HG02852 (cell line): ENCODE measurements around the gene RYR1.
"Not testable (repeated sequence)": the region's sequence is repeated elsewhere in the genome, so short reads cannot be mapped to it uniquely, and the experiment has no call there.

Experiments used
- ATAC-seq: cut with Tn5 transposase; IDR thresholded peaks from one replicate; pipeline ENCODE4 v1.9.1; 2021; ENCODE audit warnings: mild to moderate bottlenecking, moderate library complexity; ENCODE audit not compliant: unreplicated experiment

Gene RYR1

GRCh38 chr19:38512277-38512676 is 78.8 kb downstream of the RYR1 start:
- ATAC-seq = no peak

DNA sequence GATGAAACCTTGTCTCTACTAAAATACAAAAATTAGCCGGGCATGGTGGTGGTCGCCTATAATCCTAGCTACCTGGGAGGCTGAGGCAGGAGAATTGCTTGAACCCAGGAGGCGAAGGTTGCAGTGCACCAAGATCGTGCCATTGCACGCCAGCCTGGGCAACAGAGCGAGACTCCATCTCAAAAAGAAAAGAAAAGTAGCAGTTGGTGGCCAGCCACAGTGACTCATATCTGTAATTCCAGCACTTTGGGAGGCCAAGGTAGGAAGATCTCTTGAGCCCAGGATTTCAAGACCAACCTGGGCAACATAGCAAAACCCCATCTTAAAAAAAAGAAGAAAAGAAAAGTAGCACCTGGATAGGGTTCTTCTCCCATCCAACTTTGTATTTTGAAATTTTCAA is 79.7 kb downstream of the RYR1 start:
- not testable (repeated sequence) for ATAC-seq

- ATAC-seq = no peak
These were observed 80.3 kb downstream of the RYR1 start for GRCh38 chr19:38513762-38514167.

DNA sequence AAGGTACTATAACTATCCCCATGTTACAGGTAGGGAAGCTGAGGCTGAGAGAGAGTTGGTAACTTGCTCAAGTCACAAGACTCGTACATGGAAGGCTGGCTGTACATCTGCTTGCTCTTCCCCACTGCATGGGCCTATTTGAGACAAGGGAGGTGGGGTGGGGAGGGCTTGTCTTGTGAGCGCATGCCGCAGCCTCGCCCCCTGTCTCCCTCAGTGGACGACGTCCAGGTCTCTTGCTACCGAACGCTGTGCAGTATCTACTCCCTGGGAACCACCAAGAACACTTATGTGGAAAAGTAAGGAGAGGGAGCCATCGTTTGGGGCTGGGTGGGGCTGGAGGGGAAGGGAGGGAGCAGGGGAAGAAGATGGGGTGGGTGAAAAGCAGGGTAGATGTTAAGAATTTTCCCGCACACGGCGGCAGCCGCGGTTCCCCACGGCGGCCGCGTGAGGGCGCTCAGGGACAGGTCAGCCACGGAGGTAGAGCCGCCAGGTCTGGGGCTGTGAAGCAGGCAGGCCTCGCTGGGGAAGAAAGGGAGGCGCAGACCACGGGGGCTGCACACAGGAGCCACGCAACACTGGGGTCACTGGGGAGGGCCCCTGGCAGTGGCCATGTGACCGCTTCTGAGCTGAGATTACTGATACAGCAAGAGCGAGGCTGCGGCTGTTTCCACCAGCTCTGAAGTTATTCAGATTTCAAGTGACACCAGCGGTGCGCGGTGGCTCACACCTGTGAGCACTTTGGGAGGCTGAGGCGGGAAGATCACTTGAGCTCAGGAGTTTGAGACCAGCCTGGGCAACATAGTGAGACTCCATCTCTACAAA is 81.5 kb downstream of the RYR1 start:
- ATAC-seq = no peak

GRCh38 chr19:38515896-38516295 is 82.4 kb downstream of the RYR1 start:
- no peak for ATAC-seq

- no peak for ATAC-seq
These were observed 83.3 kb downstream of the RYR1 start for GRCh38 chr19:38516802-38517201.

- ATAC-seq = no peak
These were observed 83.8 kb downstream of the RYR1 start for GRCh38 chr19:38517321-38517720.

DNA sequence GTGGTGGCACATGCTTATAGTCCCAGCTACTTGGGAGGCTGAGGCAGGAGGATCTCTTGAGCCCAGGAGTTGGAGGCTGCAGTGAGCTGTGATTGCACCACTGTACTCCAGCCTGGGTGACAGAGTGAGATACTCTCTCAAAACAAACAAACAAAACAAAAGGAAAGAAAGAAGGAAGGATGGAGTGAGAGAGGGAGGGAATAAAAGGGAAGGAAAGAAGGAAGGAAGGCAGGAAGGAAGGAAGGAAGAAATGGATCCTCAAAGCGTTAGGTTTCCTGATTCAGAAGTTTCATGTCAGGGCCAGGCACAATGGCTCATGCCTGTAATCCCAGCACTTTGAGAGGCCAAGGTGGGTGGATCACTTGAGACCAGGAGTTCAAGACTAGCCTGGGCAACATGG is 84.5 kb downstream of the RYR1 start:
- not testable (repeated sequence) for ATAC-seq

GRCh38 chr19:38519168-38519567 is 85.7 kb downstream of the RYR1 start:
- ATAC-seq = no peak

- no peak for ATAC-seq
These were observed 86.5 kb downstream of the RYR1 start for GRCh38 chr19:38519988-38520387.

DNA sequence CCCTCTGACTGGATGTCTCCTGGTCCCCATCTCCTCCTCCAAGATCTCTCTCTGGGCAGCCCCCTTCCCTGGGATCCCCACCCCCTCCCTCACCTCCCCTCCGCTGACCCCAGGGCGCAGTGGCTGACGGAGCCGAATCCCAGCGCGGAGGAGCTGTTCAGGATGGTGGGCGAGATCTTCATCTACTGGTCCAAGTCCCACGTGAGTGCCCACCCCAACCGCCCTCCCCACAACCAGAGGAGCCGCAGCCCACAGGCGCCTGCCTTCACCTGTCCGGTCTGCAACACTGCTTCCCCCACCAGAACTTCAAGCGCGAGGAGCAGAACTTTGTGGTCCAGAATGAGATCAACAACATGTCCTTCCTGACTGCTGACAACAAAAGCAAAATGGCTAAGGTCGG is 89.4 kb downstream of the RYR1 start:
- ATAC-seq = no peak

DNA sequence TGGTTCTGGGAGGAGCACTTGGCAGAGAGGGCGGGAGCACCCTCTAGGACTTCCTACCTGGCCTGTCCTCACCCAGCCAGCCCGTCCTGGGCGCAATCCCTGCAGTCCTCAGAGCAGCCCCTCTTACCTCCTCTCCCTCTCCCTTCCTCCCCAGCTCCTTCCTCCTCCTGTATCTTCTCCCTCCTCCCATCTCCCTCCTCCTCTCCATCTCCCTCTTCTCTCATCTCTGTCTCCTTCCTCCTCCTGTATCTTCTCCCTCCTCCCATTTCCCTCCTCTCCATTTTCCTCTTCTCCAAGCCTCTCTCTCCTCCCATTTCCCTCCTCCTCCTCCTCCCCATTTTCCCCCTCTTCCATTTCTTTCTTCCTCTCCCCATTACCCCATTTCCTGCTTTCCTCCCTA is 89.8 kb downstream of the RYR1 start:
- ATAC-seq = no peak

GRCh38 chr19:38524369-38524768 is 90.9 kb downstream of the RYR1 start:
- ATAC-seq = no peak

DNA sequence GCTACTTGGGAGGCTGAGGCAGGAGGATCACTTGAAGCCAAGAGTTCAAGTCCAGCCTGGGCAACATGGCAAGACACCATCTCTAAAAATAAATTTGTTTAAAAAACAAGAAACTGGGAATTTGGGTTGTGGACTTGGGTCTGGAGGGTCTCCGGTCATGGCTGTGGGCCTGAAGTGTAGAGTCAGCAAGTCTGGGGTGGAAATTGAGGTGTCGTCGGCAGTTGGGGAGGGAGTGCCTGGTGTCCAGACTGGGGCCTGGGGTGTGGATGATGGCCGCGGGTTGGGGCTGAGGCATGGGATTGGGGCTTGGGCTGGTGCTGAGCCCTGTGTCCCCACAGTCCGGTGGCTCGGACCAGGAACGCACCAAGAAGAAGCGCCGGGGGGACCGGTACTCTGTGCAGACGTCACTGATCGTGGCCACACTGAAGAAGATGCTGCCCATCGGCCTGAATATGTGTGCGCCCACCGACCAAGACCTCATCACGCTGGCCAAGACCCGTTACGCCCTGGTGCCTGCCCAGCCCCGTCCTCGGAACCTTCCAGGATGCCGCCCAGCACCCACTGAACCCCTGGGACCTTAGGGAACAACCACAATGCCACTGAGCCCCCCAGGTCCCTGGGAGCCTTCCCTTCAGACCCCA is 91.6 kb downstream of the RYR1 start:
- ATAC-seq = no peak

DNA sequence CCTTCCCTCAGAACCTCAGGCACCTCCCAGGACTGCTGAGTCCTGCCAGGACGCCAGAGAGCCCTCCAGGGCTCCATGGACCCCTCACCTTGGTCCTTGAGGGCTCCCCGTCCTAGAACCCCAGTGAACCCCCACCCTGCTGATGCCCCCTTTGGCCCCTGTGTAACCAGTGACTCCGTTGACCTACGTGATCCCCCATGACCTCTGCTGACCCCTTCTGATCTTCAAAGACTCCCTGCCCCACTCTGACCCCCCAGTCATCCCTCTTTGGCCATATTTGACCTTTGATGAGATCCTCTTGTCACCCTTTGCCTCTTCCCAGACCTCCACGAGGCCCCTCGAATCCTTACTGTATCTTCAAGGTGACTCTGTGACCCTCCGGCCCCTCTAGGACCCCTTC is 92.9 kb downstream of the RYR1 start:
- no peak for ATAC-seq

DNA sequence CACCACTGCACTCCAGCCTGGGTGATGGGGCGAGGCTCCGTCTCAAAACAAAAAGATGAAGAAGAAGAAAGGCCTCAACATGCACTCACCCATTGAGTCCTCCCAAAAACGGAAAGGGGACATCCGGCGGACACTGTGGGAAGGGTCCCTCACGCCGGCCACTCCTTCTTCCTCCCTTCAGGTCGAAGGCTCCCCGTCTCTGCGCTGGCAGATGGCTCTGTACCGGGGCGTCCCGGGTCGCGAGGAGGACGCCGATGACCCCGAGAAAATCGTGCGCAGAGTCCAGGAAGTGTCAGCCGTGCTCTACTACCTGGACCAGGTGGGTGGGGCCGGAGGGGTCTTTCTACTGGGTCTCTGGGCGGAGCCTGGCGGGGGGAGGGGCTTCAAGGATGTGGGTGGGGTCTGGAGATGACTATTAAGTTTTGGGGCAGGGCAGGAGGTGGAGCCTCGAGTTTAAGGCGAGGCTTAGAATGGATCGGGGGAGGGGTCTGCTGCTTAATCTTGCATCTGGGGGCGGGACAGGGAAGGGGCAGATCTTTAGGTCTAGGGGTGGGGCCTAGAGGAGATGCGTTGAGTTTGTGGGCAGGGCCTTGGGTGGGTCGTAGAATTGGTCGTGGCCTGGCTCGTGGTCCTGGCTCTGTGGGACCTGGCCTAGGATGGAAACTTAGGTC is 94.1 kb downstream of the RYR1 start:
- no peak for ATAC-seq

DNA sequence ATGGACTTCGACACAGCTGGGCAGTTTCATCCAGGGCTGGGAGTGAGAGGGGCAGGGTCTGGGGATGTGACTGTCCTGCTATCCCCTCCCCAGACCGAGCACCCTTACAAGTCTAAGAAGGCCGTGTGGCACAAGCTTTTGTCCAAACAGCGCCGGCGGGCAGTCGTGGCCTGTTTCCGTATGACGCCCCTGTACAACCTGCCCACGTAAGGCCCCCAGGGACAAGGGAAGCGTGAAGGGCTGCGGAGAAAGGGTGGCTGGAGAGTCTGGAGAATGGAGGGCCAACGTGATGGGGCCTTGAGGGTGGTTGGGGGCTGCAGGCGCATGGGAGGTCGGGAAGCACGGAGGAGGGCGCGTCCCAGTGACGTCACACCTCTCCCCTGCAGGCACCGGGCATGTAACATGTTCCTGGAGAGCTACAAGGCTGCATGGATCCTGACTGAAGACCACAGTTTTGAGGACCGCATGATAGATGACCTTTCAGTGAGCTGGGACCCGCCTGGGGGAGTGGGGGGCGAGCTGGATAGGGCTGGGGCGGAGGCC is 94.8 kb downstream of the RYR1 start:
- no peak for ATAC-seq

DNA sequence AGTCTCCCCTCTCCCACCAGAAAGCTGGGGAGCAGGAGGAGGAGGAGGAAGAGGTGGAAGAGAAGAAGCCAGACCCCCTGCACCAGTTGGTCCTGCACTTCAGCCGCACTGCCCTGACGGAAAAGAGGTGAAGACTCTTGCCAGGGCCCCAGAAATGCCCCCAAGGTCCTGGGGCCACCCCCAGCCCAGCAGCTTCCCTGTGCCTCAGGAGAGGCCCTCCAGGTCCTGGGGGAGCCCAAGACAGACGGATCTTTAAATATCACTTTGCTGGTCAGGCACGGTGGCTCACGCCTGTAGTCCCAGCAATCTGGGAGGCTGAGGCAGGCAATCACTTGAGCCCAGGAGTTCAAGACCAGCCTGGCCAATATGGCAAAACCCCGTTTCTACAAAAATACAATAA is 95.4 kb downstream of the RYR1 start:
- no peak for ATAC-seq

DNA sequence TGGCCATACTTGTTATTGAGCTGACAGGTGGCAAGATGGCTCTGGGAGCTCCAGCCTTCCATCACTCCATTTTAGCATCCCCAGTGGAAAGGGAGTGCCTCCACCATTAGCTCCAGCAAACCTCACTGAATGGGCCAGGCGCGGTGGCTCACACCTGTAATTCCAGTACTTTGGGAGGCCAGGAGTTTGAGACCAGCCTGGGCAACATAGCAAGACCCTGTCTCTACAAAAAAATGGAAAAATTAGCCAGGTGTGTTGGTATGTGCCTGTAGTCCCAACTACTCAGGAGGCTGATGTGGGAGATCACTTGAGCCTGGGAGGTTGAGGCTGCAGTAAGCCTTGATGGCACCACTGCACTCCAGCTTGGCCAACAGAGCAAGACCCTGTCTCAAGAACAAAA is 98.0 kb downstream of the RYR1 start:
- no peak for ATAC-seq

GRCh38 chr19:38532939-38533338 is 99.4 kb downstream of the RYR1 start:
- no peak for ATAC-seq

DNA sequence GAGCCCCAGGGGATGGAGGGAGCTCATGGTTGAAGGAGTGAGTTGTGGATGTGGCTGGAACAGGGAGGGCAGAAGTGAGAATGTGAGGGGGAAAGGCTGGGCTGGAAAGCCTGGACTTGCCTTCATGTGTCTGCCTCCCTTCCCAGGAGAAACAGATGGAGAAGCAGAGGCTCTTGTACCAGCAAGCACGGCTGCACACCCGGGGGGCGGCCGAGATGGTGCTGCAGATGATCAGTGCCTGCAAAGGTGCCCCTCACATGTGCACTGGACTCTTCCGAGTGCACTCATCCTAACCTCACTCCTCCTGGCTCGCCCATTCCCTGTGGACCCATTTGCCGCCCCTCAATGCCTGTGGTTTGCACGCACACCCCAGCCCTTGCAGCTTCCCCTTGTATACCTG is 101.1 kb downstream of the RYR1 start:
- no peak for ATAC-seq

DNA sequence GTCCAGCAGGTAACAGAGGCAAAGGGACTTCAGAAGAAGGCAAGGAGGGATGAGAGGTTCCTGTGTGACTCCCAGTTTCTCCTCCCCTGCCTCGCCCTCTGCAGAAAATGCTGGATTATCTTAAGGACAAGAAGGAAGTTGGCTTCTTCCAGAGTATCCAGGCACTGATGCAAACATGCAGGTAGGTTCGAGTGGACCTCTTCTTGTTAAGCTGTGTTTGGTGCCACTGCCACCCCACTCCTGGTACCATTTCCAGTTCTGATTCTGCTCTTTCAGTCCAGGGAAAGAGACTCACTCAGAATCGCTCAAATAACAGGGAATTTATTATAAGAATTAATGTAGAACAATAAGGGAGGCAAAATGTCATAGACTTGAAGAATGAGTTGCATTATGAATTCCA is 101.7 kb downstream of the RYR1 start:
- no peak for ATAC-seq
